Stimulated activated CD8-positive, alpha-beta memory T cell treated with anti-CD3 and anti-CD28 coated beads, Interleukin-7, amount 100 ng/mL, for 1 hour (primary cell): ENCODE results near the gene PRXL2C.
"Not testable (repeated sequence)": the region's sequence is repeated elsewhere in the genome, so short reads cannot be mapped to it uniquely, and the experiment has no call there.

Source experiments
- DNase-seq, 2 donors: peaks; one replicate each; pipeline ENCODE4 v3.0.0-alpha.2; 2020; ENCODE audit warnings: low read depth in 2 of 2

PRXL2C gene

GRCh38 chr9:96649620-96650324, 5.3 kb downstream of the PRXL2C start:
- DNase-seq, result no peak

- no peak for DNase-seq
Observed at GRCh38 chr9:96646081-96646991, 8.8 kb downstream of the PRXL2C start.

- no peak for DNase-seq
Observed at GRCh38 chr9:96644137-96644536, 11.0 kb downstream of the PRXL2C start.

- DNase-seq, result no peak
Observed at GRCh38 chr9:96641514-96641913, 13.6 kb downstream of the PRXL2C start.

GRCh38 chr9:96638606-96639364, 16.3 kb downstream of the PRXL2C start:
- DNase-seq, result no peak

DNA sequence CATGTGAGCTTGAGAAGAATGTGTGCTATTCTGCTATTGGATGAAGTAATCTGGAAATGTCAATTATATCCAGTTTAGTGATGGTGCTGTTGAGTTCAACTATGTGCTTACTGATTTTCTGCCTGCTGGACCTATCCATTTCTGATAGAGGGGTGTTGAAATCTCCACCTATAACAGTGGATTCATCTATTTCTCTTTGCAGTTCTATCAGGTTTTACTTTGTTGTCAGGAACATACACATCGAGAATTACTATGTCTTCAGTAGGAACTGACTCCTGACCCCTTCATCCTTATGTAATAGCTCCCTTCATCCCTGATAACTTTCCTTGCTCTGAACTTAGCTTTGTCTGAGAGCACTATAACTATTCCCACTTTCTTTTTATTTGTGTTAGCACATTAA, 18.7 kb downstream of the PRXL2C start:
- DNase-seq, result no peak

DNA sequence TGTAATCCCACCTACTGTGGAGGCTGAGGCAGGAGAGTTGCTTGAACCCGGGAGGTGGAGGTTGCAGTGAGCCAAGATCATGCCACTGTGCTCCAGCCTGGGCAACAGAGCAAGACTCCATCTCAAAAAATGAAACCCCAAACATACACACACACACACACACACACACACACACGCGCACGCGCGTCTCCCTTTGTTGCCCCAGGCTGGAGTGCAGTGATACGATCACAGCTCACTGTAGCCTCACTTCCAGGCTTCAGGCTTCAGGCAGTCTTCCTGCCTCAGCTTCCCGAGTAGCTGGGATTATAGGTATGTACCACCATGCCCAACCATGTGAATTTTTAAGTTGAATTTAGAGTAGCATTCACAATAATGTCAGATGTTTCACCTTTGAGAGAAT, 21.5 kb downstream of the PRXL2C start:
- not testable (repeated sequence) for DNase-seq

DNA sequence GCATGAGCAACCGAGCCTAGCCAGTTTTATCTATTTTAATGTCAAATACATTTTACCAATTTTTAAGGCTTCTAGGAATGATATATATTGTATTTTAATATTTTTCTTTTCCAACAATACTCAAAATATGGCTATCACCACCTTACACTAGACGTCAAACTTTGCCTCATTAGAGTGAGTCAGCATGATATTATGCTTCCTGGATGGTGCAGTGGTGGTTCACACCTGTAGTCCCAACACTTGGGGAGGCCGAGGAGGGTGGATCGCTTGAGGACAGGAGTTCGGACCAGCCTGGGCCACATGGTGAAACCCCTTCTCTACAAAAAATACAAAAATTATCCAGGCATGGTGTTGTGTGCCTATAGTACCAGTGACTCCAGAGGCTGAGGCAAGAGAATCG, 28.2 kb downstream of the PRXL2C start:
- DNase-seq, result no peak

DNA sequence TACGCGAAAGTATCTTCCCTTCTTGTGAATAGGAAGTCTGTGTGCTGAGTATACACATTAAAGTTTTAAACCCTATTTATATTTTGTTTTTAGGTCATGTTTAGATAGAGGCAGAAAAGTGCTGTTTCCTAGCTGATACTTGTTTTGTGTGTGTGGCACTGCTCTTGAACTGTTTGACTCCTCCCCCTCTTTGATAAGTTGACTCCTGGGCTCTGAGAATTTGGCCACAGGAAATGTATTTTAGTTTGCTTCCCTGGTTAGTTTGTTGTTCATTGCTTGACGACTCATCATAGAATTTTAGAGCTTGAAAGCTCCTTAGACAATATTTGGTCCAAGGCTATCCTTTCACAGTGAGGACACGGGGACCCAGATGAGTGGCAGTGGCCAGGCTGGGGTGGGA, 33.5 kb downstream of the PRXL2C start:
- DNase-seq, result no peak

- DNase-seq, result no peak
Observed at GRCh38 chr9:96620832-96621269, 34.3 kb downstream of the PRXL2C start.

DNA sequence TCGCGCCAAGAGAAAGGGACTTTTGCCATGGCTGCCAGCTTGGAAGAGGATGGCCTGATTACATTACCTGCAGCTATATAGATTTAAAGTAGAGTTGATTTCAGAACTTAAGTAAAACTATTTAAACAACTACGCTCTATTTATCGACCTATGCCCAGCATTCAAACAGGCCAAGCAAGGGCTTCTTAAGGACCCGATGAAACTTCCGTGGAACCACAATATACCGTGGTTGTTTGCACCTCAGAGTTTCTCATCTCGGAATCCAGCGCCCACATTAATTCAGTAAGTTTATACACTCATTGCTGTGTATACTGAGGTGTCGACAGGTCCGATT, 35.0 kb downstream of the PRXL2C start:
- no peak for DNase-seq

DNA sequence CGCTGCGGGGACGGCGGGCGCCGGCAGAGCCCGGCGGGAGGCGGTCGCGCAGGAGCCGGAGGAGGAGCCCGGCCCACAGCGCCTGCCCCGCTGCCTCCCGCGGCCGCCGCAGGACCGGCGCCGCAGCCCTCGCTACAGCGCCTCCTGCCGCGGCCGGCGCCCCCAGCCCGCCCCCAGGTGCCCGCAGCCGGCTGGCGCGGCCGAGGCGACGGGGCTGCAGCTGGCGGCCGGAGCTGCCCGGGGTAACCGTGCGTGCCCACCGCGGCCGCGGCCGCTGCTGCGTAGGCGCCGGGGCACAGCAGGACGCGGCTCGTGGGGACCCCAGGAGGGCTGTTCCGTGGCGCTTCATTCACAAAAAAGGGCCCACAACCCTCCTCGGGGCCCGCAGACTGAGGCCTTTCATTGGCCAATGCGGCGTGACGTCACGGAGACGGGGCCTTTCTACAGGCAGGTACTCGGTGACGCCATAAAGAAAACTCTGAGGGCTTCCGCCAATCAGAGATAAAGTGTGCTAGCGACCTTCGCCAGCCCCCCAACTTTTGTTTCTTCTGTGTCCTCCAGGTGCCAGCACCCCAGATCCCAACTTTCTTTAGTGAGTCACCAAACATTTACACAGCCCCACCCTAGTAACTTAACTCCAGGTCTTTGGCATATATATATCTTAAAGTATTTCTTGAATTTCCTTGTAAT, 35.5 kb downstream of the PRXL2C start, which contains the start of gene CDC14B:
TSS of gene CDC14B (minus strand) at position 353 of the 690 bp plus-strand sequence. CDS start 465 bp downstream, outside the sequence.
- DNase-seq, result peak in 1 of 2 donors; percentile 27

DNA sequence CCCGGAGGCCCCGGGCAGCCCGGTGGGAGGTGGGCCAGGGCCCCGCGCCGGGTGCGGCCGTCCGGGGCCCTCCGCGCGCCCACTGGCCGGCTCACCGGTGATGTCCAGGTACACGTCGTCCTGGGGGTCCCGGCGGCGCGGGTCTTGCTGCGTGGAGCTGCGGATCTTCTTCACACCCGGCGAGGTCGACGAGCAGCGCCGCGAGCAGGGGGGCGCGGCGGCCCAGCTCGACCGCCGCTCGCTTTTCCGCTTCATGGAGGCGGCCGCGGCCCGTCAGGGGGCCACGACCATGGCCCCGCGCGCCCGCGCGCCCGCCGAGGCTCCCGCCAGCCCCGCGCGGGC, 36.0 kb downstream of the PRXL2C start:
- no peak for DNase-seq

DNA sequence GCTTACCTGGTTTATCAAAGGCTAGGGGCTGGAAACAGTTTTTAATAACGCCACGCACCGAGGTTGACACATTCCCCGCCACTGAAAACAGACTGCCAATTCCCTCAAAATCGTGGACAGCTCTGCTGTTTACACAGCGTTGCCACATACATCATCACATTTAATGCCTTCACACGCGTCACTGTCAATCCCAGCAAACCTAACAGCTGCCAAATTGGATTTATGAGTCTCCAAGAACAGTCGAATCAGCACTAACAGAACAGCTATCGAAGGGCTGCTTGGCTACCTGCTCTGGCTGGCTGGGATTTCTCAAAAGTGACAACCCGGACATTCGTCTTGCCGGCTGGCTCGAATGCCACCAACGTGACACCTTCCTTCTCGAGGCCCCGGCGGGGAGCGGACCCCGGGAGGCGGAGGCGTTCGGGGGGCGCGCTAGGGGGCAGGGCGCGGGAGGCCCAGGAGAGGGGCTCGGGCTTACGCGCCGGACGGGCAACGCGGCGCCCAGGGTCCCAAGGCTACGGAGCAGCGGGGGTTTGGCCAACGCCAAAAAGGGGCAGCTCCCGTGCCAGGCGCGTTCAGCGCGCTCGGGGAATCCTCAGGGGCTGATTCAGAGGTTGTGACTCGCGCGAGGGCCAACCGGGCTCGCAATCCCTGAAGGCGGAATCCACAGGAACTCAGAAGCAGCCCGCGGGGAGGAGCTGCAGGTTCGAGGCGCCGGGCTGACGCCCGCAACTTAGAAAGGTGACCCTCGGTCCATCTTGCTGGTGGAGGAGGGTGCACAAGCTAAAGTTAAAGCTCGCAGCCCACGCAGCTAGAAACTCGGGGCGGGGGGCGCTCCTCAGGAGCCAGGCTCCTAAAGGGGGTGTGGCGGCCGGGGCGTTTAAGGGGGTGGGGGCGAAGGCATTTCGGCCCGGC, 36.7 kb downstream of the PRXL2C start:
- no peak for DNase-seq

DNA sequence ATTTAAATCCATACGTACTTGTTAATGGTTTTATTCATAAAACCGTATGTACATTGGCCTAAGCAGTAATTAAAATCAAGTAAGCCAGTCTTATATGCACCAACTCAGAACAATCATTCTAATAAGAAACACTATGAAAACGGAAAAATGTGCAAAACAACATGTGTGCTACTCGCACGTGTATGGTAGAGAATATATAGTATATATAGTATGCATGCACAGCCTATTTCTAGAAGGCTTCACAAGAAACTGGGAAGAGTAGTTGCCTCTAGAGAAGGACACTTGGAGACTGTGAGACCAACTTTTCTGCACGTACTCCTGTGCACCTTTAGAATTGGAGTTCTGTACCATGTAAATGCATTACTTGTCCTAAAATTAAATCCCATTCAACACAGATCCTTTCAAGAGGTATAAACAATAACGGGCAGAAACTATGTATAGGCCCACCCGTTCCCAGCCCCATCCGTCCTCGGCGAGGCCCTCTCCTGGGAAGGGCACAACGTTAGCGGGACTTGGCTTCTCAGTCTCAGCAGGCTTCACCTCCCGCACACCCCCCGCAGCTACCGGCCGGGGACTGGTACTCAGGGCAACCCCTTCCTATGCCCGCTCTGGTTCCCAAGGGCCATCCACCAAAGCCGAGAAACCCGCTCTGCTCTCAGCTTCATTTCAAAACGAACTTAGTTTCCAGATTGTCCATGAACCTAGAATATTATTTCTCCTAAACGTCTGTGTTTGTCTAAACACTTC, 37.5 kb downstream of the PRXL2C start:
- no peak for DNase-seq

DNA sequence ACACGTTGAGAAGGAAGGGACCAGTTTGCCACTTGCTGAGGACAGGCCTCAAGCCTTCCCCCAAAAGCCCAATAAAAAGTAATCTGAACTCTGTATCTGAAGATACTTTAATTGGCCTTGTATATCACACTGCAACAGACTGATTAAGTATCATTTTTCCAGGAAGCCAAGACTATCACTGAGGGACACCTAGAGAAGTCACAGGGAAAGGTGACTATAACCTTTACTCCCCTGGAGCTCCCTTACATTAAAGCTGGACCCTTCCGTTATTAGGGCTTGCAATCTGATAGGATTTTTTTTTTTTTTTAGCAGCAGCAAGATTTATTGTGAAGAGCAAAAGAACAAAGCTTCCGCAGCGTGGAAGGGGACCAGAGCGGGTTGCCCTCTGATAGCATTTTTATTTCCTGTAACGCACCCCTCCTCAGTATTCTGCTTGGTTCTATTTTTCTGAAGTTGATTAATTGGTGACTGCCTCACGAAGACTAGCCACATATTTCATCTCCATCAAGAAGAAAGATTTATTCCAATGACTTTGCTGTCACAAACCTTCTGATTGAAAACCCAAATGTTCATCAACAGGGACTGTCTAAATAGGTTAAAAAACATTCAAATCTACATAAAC, 38.2 kb downstream of the PRXL2C start:
- no peak for DNase-seq

- no peak for DNase-seq
Observed at GRCh38 chr9:96615411-96615810, 39.7 kb downstream of the PRXL2C start.

DNA sequence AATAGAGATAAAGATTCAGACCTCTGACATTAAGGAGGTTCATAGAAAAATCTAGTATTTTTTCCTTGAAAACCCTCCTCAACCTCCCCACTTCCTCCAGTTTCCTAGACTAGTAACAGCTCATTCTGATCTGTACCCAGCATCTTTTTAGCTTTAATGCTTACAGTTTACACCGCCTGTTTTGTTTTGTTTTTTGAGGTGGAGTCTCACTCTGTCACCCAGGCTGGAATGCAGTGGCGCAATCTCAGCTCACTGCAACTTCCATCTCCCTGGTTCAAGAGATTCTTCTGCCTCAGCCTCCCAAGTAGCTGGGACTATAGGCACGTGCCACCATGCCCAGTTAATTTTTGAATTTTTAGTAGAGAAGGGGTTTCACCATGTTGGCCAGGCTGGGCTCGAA, 40.5 kb downstream of the PRXL2C start:
- not testable (repeated sequence) for DNase-seq

GRCh38 chr9:96612966-96613589, 42.0 kb downstream of the PRXL2C start:
- no peak for DNase-seq
